GM18951 (cell line): ENCODE measurements around the gene EDA2R.

Source experiments
- POLR2A ChIP-seq: IDR thresholded peaks from 4 replicates; pipeline ENCODE4 v1.6.1; 2011; ENCODE audit warnings: mild to moderate bottlenecking; ENCODE audit not compliant: insufficient read length, insufficient read depth; ENCODE audit errors: extremely low read depth
- in situ Hi-C: fragments of 300-500 bp; cut with MboI; formaldehyde crosslinking; loops from one replicate; pipeline ENCODE4 v1.12.0; 2022; ENCODE audit warnings: low sequenced_read_pairs, mixed read lengths, inconsistent platforms; ENCODE audit not compliant: unreplicated experiment

EDA2R gene, protein sequence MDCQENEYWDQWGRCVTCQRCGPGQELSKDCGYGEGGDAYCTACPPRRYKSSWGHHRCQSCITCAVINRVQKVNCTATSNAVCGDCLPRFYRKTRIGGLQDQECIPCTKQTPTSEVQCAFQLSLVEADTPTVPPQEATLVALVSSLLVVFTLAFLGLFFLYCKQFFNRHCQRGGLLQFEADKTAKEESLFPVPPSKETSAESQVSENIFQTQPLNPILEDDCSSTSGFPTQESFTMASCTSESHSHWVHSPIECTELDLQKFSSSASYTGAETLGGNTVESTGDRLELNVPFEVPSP

DNA sequence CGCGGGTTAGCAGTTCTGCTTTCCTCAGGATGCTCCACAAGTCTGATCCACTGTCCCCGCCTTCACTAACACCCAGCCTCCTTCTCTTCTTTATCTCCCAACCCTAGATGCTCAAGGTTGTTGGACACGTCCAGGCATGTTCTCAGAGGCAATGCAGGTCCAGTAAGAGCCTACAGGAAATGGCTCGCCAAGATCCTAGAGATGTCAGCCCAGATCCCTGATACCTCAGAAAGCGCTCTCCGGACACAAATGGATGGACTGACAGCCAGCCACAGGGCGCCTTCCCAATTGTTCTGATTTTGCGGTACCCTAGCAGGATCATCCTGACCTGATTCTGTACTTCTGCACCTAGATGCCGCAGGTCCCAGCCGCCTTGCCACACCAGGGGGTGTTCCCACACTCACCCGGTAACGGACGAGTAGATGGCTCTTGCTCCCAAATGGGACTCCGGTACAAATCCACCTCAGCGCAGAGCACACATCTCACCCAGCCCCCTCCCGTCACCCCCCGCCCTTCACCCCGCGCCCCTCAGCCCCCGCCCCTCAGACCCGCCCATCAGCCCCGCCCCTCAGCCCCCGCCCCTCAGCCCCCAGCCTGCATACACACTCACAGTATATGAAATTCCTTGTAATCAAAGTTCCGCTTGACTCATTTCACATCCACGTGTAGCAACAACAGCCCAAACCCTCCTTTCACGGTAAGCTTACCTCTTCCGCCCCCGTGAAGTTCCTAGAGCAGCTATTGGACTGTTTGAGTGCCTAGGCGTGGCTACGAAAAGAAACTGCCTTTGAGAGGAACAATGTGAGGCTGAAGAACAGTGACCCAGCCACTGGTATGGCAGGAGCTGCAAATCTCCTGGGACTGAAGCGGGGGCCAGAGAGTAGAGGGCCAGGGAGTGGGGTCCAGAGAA lies at the start of gene EDA2R:
Gene EDA2R, minus strand, starts transcription at position 488 of the 910 bp plus-strand sequence. CDS start 23,058 bp downstream, outside the sequence.
- TF ChIP-seq POLR2A: peak; percentile 42
- in situ Hi-C loops: no loop called here

DNA sequence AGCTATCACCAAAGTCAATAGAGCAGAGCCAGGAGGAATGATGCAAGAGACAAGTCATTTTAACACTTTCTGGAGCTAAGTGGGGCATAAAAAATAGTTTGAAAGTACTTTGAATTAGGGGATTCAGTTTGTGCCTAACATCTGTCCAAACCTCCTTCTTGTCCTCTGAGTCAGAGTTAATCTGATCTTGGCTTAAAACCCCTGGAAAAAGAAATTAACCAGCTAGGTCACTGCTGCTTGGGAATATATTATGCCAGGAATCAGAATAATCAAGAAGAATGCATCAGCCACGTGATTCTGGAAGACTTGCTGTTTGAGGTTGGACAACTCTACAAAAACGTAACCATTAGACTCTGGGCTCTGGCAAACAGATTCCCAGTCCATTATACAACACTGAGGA lies 45.3 kb upstream of the EDA2R start:
- in situ Hi-C loops: no loop called here
- no peak for TF ChIP-seq POLR2A

DNA sequence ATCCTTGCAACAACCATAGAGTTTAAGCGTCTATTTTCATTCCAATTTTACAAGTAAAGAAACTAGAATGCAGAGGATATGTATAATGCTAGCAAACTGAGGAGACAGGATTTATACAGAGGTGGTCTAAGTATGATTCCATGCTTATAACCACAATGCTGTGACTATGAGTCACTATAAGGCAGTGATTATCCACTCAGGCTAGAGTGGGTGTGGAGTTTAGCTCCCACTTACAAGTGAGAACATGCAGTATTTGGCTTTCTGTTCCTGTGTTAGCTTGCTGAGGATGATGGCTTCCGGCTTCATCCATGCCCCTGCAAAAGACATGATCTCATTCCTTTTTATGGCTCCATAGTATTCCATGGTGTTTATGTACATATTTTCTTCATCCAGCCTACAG lies 41.6 kb upstream of the EDA2R start:
- no peak for TF ChIP-seq POLR2A
- in situ Hi-C loops: no loop called here

DNA sequence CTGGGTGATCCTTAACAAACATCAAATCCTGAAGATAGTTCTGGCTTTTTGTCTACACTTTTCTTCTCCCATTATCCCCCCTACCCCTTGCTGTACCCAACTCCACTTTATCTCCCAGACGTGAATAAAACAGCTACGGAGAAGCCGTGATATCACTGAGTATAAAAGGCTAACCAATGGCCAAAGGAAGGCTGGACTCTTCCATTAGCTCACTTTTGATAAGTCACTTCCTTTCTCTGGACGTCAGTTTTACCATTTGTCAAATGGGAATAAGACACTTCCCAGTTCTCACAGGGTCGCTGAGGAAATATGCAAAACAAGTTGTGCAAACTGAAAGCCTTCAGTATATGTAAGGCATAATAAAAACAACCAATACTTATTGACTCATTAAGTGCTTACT lies 38.6 kb upstream of the EDA2R start:
- TF ChIP-seq POLR2A: no peak
- in situ Hi-C loops: no loop called here

GRCh38 chrX:66676990-66677389 lies 38.1 kb upstream of the EDA2R start:
- in situ Hi-C loops: no loop called here
- TF ChIP-seq POLR2A: no peak

- TF ChIP-seq POLR2A: no peak
- in situ Hi-C loops: no loop called here
These were observed 37.5 kb upstream of the EDA2R start for GRCh38 chrX:66676413-66676812.

GRCh38 chrX:66675541-66675940 lies 36.7 kb upstream of the EDA2R start:
- in situ Hi-C loops: no loop called here
- TF ChIP-seq POLR2A: no peak

- in situ Hi-C loops: no loop called here
- TF ChIP-seq POLR2A: no peak
These were observed 35.6 kb upstream of the EDA2R start for GRCh38 chrX:66674506-66674905.

- in situ Hi-C loops: no loop called here
- no peak for TF ChIP-seq POLR2A
These were observed 33.2 kb upstream of the EDA2R start for GRCh38 chrX:66672106-66672505.

DNA sequence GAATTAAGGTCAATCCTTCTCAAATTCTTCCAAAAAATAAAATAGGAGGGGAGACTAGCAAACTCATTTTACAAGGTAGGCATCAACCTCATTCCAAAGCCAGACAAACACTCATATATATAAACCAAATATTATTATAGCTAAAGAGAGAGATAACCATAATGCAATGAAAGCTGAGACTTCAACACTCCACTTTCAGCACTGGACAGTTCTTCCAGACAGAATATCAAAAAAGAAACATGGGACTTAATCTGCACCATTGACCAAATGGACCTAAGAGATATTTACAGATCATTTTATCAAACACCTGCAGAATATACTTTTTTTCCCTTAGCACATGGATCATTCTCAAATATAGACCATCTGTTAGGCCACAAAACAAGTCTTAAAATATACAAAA lies 15.5 kb upstream of the EDA2R start:
- no peak for TF ChIP-seq POLR2A
- in situ Hi-C loops: no loop called here

GRCh38 chrX:66635360-66635759 lies 3.5 kb downstream of the EDA2R start:
- in situ Hi-C loops: no loop called here
- no peak for TF ChIP-seq POLR2A

DNA sequence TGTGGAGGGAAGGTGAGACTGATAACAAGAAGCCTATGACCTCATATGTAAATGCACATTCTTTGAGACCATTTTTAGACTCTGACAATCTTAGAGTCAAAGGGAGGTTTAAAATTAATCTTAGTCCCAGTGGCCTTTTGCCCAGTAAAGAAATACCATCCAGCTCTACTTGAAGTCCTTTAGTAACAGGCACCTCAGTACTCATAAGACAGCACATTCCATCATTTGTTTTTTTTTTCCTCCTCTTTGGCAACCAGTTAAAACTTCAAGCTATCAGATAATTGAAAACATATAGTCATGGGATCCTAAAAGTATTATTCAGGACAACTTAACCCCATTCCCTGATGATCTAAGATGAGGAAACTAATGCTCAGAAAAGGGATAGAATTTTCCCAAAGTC lies 4.6 kb downstream of the EDA2R start:
- no peak for TF ChIP-seq POLR2A
- in situ Hi-C loops: no loop called here

DNA sequence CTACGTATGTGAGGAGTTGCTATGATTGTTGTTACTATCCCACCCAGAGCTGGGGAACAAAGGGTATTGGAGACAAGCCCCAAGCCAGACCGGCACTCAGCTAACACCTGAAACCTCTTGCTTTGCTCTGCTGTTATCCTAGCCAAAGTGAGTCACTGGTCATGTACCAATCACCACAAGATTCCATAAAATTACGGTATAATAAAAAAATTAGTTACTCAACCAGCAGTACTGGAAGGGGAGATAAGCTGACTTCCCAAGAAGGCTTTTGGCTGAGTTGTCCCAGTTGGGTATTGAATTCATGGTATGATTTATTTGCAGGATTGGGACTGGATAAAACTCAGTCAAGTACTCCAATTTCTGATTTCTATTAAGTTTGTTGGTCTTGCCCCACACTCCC lies 5.3 kb downstream of the EDA2R start:
- in situ Hi-C loops: no loop called here

GRCh38 chrX:66632981-66633380 lies 5.9 kb downstream of the EDA2R start:
- no peak for TF ChIP-seq POLR2A
- in situ Hi-C loops: no loop called here

More for the DNA sequence above, 5.3 kb downstream of the EDA2R start:
- TF ChIP-seq POLR2A: no peak
